Tibial artery (tissue), 4 donors: ENCODE data around the gene SHF.
"Not testable (repeated sequence)": the region's sequence is repeated elsewhere in the genome, so short reads cannot be mapped to it uniquely, and the experiment has no call there.

Source experiments
- DNase-seq, 2 donors: peaks; one replicate each; pipeline ENCODE4 v3.0.0-alpha.2; 2019
- H3K27ac ChIP-seq, 2 donors: fragments of 200-600 bp; sonication (generic) in 1 of 2; 1 replicate in 1 of 2; 2 replicates in 1 of 2; pipeline ENCODE4 v1.5.1; 2018 to 2019; ENCODE audit warnings: mild to moderate bottlenecking in 1 of 2
- H3K27me3 ChIP-seq, 2 donors: fragments of 200-600 bp; sonication (generic) in 1 of 2; one replicate each; pipeline versions ENCODE4 v1.5.1 to v1.6.0; 2016 to 2019
- H3K36me3 ChIP-seq, 3 donors: fragments of 200-600 bp; sonication (generic) in 2 of 3; one replicate each; pipeline ENCODE4 v1.5.1; 2016 to 2019; ENCODE audit warnings: mild to moderate bottlenecking in 2 of 3
- H3K4me1 ChIP-seq, 4 donors: fragments of 200-600 bp; sonication (generic) in 2 of 4; 1 replicate in 3 of 4; 2 replicates in 1 of 4; pipeline ENCODE4 v1.5.1; 2016 to 2019
- H3K4me3 ChIP-seq, 2 donors: fragments of 200-600 bp; sonication (generic) in 1 of 2; 1 replicate in 1 of 2; 2 replicates in 1 of 2; pipeline ENCODE4 v1.5.1; 2018 to 2019; ENCODE audit warnings: mild to moderate bottlenecking in 2 of 2
- H3K9me3 ChIP-seq, 3 donors: fragments of 200-600 bp; sonication (generic) in 1 of 3; one replicate each; pipeline ENCODE4 v1.5.1; 2016 to 2019
- intact Hi-C: fragments of 100-400 bp; cut with DNase I; formaldehyde crosslinking; loops from one replicate; pipeline ENCODE4 v1.15.0; 2023; ENCODE audit warnings: low total_unique reads
- TF ChIP-seq, protein P1 (sequence below), 2 experiments: fragments of 200-600 bp in 1 of 2; fragments of 450-650 bp in 1 of 2; IDR thresholded peaks; one replicate each; pipeline ENCODE4 v1.5.1; 2017 to 2019; ENCODE audit warnings: antibody characterized with exemption in 2 of 2, mild to moderate bottlenecking in 1 of 2, moderate library complexity in 1 of 2

SHF gene, protein sequence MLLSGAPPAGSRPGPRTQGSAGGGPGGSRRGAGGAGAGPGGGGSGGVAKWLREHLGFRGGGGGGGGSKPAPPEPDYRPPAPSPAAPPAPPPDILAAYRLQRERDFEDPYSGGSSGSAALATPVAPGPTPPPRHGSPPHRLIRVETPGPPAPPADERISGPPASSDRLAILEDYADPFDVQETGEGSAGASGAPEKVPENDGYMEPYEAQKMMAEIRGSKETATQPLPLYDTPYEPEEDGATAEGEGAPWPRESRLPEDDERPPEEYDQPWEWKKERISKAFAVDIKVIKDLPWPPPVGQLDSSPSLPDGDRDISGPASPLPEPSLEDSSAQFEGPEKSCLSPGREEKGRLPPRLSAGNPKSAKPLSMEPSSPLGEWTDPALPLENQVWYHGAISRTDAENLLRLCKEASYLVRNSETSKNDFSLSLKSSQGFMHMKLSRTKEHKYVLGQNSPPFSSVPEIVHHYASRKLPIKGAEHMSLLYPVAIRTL

DNA sequence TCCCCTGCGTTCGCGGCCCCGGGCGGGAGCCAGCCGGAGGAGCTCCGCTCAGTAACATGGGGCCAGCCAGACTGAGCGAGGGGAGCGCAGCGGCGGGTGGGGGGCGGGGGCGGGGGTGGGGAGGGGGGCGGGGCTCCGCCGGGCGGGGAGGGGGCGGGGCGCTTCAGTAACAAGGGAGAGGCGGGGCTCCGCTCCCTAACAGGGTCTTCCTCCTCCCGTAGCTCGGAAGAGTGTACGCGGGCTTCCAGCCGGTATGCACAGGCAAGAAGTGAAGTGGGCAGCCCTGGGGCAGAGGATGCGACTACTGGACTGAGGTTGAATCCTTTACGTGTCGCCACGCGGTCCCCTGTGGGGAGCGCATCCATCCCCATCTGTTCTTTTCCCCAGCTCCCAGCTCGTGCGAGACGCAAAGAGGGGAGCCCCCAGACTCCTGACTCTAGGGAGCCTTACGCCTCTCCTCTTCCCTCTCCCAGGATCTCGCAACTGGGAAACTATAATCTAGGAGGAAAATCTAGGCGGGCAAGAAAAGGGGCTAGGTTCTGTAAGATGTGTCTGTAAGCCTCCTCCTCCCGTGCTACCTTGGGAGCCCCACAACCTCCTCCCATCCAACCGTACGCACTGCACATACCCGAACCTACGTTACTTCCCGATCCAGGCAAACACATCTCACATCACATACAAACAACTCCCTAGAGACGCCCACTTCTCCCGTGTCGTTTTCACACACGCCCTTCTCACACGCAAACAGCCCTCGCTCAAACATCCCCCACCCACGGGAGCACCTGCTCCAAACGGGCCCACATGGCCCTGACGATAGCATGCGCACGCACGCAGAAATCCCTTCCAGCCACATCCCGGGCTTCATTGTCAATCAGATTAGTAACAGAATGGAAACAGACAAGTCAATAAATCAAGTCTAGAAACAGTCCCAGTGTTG lies at the start of gene SHF:
TSS of gene SHF (minus strand) at position 73 of the 937 bp plus-strand sequence. CDS start at position 58, 15 bp downstream.
- H3K4me3 ChIP-seq = peak within 1 kb of the TSS; percentile 74 to 82
- intact Hi-C loops = no loop called here
- no peaks in the 10 kb centered on the region for H3K36me3 ChIP-seq
- DNase-seq = peak; percentile 76 to 84
- H3K27ac ChIP-seq = peak within 1 kb of the TSS; percentile 91 to 93
- no peaks in the 10 kb centered on the region for H3K27me3 ChIP-seq
- no peaks in the 10 kb centered on the region for H3K9me3 ChIP-seq
- TF ChIP-seq, protein P1, sequence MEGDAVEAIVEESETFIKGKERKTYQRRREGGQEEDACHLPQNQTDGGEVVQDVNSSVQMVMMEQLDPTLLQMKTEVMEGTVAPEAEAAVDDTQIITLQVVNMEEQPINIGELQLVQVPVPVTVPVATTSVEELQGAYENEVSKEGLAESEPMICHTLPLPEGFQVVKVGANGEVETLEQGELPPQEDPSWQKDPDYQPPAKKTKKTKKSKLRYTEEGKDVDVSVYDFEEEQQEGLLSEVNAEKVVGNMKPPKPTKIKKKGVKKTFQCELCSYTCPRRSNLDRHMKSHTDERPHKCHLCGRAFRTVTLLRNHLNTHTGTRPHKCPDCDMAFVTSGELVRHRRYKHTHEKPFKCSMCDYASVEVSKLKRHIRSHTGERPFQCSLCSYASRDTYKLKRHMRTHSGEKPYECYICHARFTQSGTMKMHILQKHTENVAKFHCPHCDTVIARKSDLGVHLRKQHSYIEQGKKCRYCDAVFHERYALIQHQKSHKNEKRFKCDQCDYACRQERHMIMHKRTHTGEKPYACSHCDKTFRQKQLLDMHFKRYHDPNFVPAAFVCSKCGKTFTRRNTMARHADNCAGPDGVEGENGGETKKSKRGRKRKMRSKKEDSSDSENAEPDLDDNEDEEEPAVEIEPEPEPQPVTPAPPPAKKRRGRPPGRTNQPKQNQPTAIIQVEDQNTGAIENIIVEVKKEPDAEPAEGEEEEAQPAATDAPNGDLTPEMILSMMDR (IDR thresholded peaks at IDR 0.05) = no peak
- H3K4me1 ChIP-seq = peaks cover 0 to 32% (median 24%) of the 10 kb centered on the region in 4 donors

DNA sequence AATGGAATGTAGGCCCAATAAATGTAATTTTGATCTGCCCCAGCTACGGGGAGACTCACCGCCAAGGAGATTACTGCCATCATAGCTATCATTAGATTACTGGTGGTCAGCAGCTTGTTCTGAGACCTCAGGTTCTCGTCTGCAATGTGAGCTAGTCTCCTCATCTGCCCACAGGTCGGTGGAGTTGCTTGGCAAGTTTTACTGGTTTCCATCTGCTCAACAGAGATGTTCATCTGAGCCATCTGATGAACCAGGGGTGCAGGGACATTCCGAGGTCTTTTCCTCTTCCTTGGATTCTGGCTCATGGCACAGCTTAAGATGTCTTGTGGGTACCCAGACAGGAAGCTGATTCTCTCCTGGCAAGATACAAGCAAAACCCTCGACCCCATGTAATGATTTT lies 49.0 kb upstream of the SHF start:
- intact Hi-C loops, DNase-seq: not testable (repeated sequence)
- peaks cover 0 to 25% (median 22%) of the 10 kb centered on the region in 3 donors for H3K9me3 ChIP-seq

DNA sequence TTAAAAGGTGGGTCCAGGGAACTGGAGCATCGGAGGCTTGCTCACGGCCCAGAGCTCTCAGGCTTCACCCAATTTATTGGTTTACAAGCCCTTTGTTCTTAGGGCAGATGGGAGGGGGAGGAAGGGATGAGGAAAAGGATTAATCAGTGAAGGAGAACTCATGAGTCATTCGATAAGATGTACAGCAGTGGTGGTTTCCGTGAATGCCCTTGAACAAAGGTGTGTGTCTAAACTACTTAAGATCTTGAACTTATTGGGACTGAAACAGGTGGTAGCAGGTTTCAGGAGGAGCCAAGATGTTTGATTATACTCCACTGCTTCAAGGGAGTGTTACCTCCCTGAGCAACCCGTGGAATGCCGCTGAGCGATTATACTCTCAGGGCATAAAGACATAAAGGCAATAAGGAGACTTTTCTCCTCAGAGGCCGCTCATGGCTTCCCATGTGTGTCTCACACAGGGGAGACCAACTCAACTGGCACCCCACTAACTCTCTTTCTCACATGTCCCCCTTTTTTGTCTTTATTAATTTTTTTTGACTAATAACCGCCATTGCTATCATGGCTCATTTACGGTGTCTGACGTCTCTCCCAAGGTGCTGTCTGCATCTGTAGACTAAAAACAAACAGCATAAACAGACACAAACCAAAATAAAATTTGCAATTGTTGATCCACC lies 46.9 kb upstream of the SHF start:
- H3K27ac ChIP-seq = no peak overlapping the region
- H3K4me3 ChIP-seq = no peak overlapping the region
- no peaks in the 10 kb centered on the region for H3K36me3 ChIP-seq
- H3K27me3 ChIP-seq = no peaks in the 10 kb centered on the region
- H3K9me3 ChIP-seq = peaks cover 0 to 6% (median 6%) of the 10 kb centered on the region in 3 donors
- H3K4me1 ChIP-seq = no peaks in the 10 kb centered on the region
- DNase-seq = no peak
- TF ChIP-seq, protein P1 (IDR thresholded peaks at IDR 0.05) = no peak
- intact Hi-C loops = no loop called here

More for the DNA sequence above, 49.0 kb upstream of the SHF start:
- H3K27ac ChIP-seq, H3K27me3 ChIP-seq, H3K4me1 ChIP-seq, H3K4me3 ChIP-seq, H3K36me3 ChIP-seq: not testable (repeated sequence)

DNA sequence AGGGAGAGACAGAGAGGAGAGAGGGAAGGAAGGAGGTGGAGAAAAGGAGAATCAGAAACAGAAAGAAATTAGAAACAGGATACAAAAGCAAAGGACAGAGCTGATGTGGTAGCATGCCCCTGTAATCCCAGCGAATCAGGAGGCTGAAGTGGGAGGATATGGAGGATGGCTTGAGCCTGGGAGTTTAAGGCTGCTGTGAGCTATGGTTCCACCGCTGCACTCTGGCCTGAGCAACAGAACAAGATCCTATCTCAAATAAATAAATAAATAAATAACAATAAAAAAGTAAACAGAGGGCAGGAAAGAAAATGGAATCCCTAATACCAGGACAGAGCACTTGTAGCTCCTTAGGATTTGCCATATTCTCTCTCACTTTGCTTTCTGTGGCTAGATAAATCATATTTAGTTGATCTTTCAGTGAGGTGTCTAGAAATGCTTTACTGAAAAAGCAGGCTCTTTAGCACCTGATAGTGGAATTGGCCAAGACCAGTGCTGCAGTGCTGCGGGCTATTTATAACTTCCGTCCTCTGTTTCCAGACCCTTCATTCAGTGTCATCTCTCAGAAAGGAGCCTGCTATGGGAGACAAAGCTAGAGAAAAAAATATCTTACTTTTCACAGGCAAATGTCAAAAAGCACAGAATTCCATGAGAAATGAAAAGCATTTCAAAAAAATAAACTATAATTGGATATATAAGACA lies 44.2 kb upstream of the SHF start:
- H3K27me3 ChIP-seq = no peaks in the 10 kb centered on the region
- H3K36me3 ChIP-seq = no peaks in the 10 kb centered on the region
- intact Hi-C loops = no loop called here
- TF ChIP-seq, protein P1 (IDR thresholded peaks at IDR 0.05) = no peak
- no peak for DNase-seq
- H3K27ac ChIP-seq = no peak overlapping the region
- H3K9me3 ChIP-seq = peaks cover 0 to 6% (median 0%) of the 10 kb centered on the region in 3 donors
- no peak overlapping the region for H3K4me3 ChIP-seq
- H3K4me1 ChIP-seq = no peaks in the 10 kb centered on the region

DNA sequence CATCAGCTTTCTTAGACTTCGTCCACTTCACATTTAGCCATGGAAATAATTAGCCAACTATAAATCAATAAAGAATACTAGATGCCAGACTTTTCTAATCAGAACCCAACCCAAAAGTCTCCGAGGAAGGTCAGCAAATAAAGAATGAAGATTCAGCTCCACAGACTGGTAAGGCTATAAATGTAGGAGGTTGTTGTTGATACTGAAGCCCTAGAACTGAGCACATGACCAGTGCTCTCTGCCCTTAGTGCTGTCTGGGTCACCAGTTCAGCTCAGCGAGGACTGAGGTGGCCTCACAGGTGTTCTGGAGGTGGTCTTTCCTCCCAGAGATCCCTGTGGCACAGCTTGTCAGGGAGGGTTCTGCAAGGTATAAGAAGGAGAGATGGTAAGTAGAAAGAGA lies 43.4 kb upstream of the SHF start:
- TF ChIP-seq, protein P1 (IDR thresholded peaks at IDR 0.05) = no peak
- Histone ChIP-seq H3K4me3 (no peak overlapping the region), H3K36me3 (no peaks in the 10 kb centered on the region), H3K4me1 (no peaks in the 10 kb centered on the region), H3K9me3 (peaks cover 0 to 6% (median 0%) of the 10 kb centered on the region in 3 donors), H3K27ac (no peak overlapping the region), H3K27me3 (no peaks in the 10 kb centered on the region)
- no peak for DNase-seq
- intact Hi-C loops = no loop called here
